MM.1S (cell line): Measurements from ENCODE around the gene MEMO1.

Experiments used
- DNase-seq: peaks from one replicate; pipeline ENCODE4 v3.0.0-alpha.2; 2015
- H2AFZ ChIP-seq: fragments of 300-600 bp; sonication (generic); 2 replicates; pipeline ENCODE4 v1.6.0; 2016; ENCODE audit warnings: antibody characterized with exemption, low read length
- H3F3A ChIP-seq: fragments of 300-600 bp; sonication (generic); 2 replicates; pipeline ENCODE4 v1.6.1; 2016; ENCODE audit warnings: mild to moderate bottlenecking, antibody characterized with exemption, low read length, moderate library complexity, mixed read lengths; ENCODE audit not compliant: insufficient read depth
- H3K27ac ChIP-seq: fragments of 300-600 bp; sonication (generic); 2 replicates; pipeline ENCODE4 v1.5.1; 2016; ENCODE audit warnings: mild to moderate bottlenecking, low read length
- H3K27me3 ChIP-seq: fragments of 300-600 bp; sonication (generic); replicated peaks from 2 replicates; pipeline ENCODE4 v1.6.0; 2016; ENCODE audit warnings: low read length; ENCODE audit not compliant: insufficient read depth
- H3K36me3 ChIP-seq: fragments of 300-600 bp; sonication (generic); replicated peaks from 2 replicates; pipeline ENCODE4 v1.6.1; 2016; ENCODE audit warnings: mild to moderate bottlenecking, low read length, mixed read lengths; ENCODE audit not compliant: insufficient read depth
- H3K4me1 ChIP-seq: fragments of 300-600 bp; sonication (generic); 2 replicates; pipeline ENCODE4 v1.6.1; 2016; ENCODE audit warnings: low read length, mixed read lengths
- H3K4me2 ChIP-seq: fragments of 300-600 bp; sonication (generic); 2 replicates; pipeline ENCODE4 v1.6.0; 2016; ENCODE audit warnings: low read depth, low read length
- H3K4me3 ChIP-seq: fragments of 300-600 bp; sonication (generic); 2 replicates; pipeline ENCODE4 v1.5.1; 2016; ENCODE audit warnings: low read length, mixed read lengths
- H3K79me2 ChIP-seq: fragments of 300-600 bp; sonication (generic); 2 replicates; pipeline ENCODE4 v1.6.1; 2016; ENCODE audit warnings: mixed run types, low read length, mixed read lengths
- H3K9ac ChIP-seq: fragments of 300-600 bp; sonication (generic); 2 replicates; pipeline ENCODE4 v1.6.1; 2016; ENCODE audit warnings: low read length, mixed read lengths
- H3K9me2 ChIP-seq: fragments of 300-600 bp; sonication (generic); replicated peaks from 2 replicates; pipeline ENCODE4 v1.6.1; 2016; ENCODE audit warnings: mild to moderate bottlenecking, low read length, mixed read lengths; ENCODE audit not compliant: insufficient read depth
- H3K9me3 ChIP-seq: fragments of 300-600 bp; sonication (generic); replicated peaks from 2 replicates; pipeline ENCODE4 v1.6.1; 2016; ENCODE audit warnings: mild to moderate bottlenecking, low read length, mixed read lengths; ENCODE audit not compliant: insufficient read depth
- H4K20me1 ChIP-seq: fragments of 300-600 bp; sonication (generic); 2 replicates; pipeline ENCODE4 v1.6.1; 2016; ENCODE audit warnings: mild to moderate bottlenecking, low read length, moderate library complexity, mixed read lengths; ENCODE audit not compliant: insufficient read depth
- EZH2 ChIP-seq: fragments of 300-600 bp; sonication (generic); optimal IDR thresholded peaks from 2 replicates; pipeline ENCODE3; 2017; ENCODE audit warnings: low read depth, mild to moderate bottlenecking, antibody characterized with exemption, low read length, mixed read lengths
- EZH2phosphoT487 ChIP-seq: fragments of 300-600 bp; sonication (generic); IDR thresholded peaks from 2 replicates; pipeline ENCODE4 v1.6.1; 2018; ENCODE audit warnings: antibody characterized with exemption, low read length
- TF ChIP-seq, protein P1 (sequence below): fragments of 300-600 bp; sonication (generic); IDR thresholded peaks from 2 replicates; pipeline ENCODE4 v1.5.1; 2016; ENCODE audit warnings: antibody characterized with exemption, low read length, mixed read lengths

The MEMO1 gene

DNA sequence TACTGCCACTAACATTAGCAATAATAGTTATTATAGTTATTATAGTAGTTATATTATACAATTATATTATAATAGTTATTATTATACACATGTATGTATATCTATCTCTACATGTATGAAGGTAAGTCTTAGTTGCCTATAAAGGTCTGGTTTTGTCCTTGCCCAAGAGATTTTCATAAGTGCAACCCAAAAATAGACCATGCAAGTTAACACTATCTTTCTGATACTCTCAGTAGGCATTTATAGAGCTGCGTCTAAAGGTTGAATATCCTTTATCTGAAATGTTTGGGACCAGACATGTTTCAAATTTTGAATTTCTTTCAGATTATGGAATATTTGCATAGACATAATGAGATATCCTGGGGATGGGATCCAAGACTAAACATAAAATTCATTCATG is 175.4 kb downstream of the MEMO1 start:
- H3K27me3 ChIP-seq: no peaks in the 10 kb centered on the region
- H3K9me3 ChIP-seq: no peaks in the 10 kb centered on the region

DNA sequence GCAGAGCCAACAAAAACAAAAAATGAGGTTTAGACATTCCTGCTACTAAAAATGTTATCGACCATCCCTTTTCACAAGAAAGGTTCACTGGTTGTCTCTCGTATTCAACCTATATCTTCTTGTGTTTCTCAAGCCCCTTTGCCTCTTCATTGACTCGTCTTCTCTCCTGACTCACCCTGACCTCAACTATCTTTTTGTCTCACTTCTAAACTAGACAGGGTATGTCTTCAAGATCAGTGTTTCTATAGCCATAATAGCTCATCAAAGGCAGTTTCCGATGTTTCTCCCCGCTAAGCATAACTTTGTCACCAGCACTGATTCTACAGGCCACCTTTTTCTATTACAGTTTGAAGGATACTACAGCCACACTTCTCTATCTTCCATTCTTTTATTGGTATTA is 178.4 kb downstream of the MEMO1 start:
- TF ChIP-seq EZH2: no peak
- TF ChIP-seq EZH2phosphoT487: no peak
- TF ChIP-seq, protein P1, sequence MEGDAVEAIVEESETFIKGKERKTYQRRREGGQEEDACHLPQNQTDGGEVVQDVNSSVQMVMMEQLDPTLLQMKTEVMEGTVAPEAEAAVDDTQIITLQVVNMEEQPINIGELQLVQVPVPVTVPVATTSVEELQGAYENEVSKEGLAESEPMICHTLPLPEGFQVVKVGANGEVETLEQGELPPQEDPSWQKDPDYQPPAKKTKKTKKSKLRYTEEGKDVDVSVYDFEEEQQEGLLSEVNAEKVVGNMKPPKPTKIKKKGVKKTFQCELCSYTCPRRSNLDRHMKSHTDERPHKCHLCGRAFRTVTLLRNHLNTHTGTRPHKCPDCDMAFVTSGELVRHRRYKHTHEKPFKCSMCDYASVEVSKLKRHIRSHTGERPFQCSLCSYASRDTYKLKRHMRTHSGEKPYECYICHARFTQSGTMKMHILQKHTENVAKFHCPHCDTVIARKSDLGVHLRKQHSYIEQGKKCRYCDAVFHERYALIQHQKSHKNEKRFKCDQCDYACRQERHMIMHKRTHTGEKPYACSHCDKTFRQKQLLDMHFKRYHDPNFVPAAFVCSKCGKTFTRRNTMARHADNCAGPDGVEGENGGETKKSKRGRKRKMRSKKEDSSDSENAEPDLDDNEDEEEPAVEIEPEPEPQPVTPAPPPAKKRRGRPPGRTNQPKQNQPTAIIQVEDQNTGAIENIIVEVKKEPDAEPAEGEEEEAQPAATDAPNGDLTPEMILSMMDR: no peak
- no peaks in the 10 kb centered on the region for H3K9me3 ChIP-seq
- H3K9ac ChIP-seq: no peak overlapping the region
- no peak overlapping the region for H3K4me3 ChIP-seq
- H2AFZ ChIP-seq: no peak overlapping the region
- H3K36me3 ChIP-seq: no peaks in the 10 kb centered on the region
- no peaks in the 10 kb centered on the region for H3K4me1 ChIP-seq
- H3K27me3 ChIP-seq: no peaks in the 10 kb centered on the region
- no peak overlapping the region for H3K27ac ChIP-seq
- no peaks in the 10 kb centered on the region for H3K79me2 ChIP-seq
- no peaks in the 10 kb centered on the region for H4K20me1 ChIP-seq
- no peak overlapping the region for H3K4me2 ChIP-seq
- DNase-seq: no peak
- no peaks in the 10 kb centered on the region for H3F3A ChIP-seq
- no peaks in the 10 kb centered on the region for H3K9me2 ChIP-seq

More for the DNA sequence above, 175.4 kb downstream of the MEMO1 start:
- Histone ChIP-seq H3K27ac (no peak overlapping the region), H3K36me3 (no peaks in the 10 kb centered on the region), H3K9ac (no peak overlapping the region), H3K79me2 (no peaks in the 10 kb centered on the region), H3K4me1 (no peaks in the 10 kb centered on the region), H3K4me3 (no peak overlapping the region), H3F3A (no peaks in the 10 kb centered on the region), H4K20me1 (no peaks in the 10 kb centered on the region), H3K4me2 (no peak overlapping the region), H3K9me2 (no peaks in the 10 kb centered on the region), H2AFZ (no peak overlapping the region)
- no peak for DNase-seq
- TF ChIP-seq EZH2phosphoT487 (no peak), EZH2 (no peak)
- TF ChIP-seq, protein P1: no peak

DNA sequence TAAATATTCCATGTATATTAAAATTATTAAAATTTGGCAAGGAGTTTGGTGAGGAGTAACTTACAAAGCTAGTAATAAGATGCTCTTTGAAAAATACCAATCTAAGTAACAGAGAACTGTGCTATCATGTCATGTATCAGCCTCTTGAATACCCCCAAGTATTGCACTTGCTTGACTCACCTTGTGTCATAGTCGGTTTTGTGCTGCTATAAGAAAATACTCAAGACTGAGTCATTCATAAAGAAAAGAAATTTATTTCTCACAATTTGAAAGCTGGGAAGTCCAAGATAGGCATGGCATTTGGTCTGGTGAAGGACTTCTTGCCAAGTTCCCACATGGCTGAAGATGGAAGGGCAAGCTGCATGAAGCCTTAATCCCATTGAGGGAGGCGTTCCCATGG is 179.2 kb downstream of the MEMO1 start:
- H3K9me3 ChIP-seq: no peaks in the 10 kb centered on the region
- H3K27me3 ChIP-seq: no peaks in the 10 kb centered on the region
- H3F3A ChIP-seq: no peaks in the 10 kb centered on the region
- H3K36me3 ChIP-seq: no peaks in the 10 kb centered on the region
- no peak overlapping the region for H2AFZ ChIP-seq
- no peak overlapping the region for H3K4me3 ChIP-seq
- no peak overlapping the region for H3K4me2 ChIP-seq
- no peak overlapping the region for H3K27ac ChIP-seq
- H3K9ac ChIP-seq: no peak overlapping the region
- no peak for DNase-seq
- TF ChIP-seq EZH2: no peak
- TF ChIP-seq EZH2phosphoT487: no peak
- TF ChIP-seq, protein P1: no peak
- no peaks in the 10 kb centered on the region for H4K20me1 ChIP-seq
- no peaks in the 10 kb centered on the region for H3K9me2 ChIP-seq
- H3K4me1 ChIP-seq: no peaks in the 10 kb centered on the region
- no peaks in the 10 kb centered on the region for H3K79me2 ChIP-seq
